Endothelial cell of umbilical vein (primary cell): ENCODE measurements around the gene ABCC5. TPM values are rescaled to one million over a fixed set of nuclear protein-coding genes. Genes with fewer than 3 reads are reported as not detected.
A peak's percentile ranks its signal among the peaks of the same experiment; 100 is the strongest.

Source experiments
- BruUV-seq: library from RNA; stranded (reverse); fragments of 400-500 nt; replicated peaks from 2 replicates; lab custom pipeline; 2021; lab: Mats Ljungman, UMichigan
- CTCF ChIA-PET: fragments of 300-600, 350-600 bp; sonication (Branson Sonifier 250); formaldehyde crosslinking; loops from one replicate; lab custom pipeline; 2021; ENCODE audit warnings: antibody characterized with exemption, inconsistent platforms; lab: Charles Lee
- POLR2A ChIA-PET: fragments of 300-600, 350-600 bp; sonication (Branson Sonifier 250); formaldehyde crosslinking; loops from one replicate; lab custom pipeline; 2021; ENCODE audit warnings: antibody characterized with exemption, inconsistent platforms; lab: Charles Lee
- DNase-seq: peaks from one replicate; pipeline ENCODE4 v3.0.0-alpha.2; 2011; ENCODE audit warnings: low read depth, low spot score
- FAIRE-seq: peaks from 2 replicates; lab custom pipeline; 2011; peaks lifted over from hg19 to GRCh38; lab: Jason Lieb, UNC
- H2AFZ ChIP-seq: 2 replicates; pipeline ENCODE4 v1.6.0; 2012; ENCODE audit warnings: low read depth, low read length, control low read depth, inconsistent platforms
- H3K27ac ChIP-seq: 2 replicates; pipeline ENCODE4 v1.5.1; 2011; ENCODE audit warnings: low read depth, mild to moderate bottlenecking, control low read depth, low read length, moderate library complexity; ENCODE audit not compliant: insufficient read depth
- H3K27me3 ChIP-seq, 2 experiments: 2 replicates each; pipeline versions ENCODE4 v1.6.0 to v1.6.1; 2011; ENCODE audit warnings: low read length in 2 of 2, mixed read lengths in 1 of 2; ENCODE audit not compliant: control insufficient read depth in 2 of 2, insufficient read depth in 2 of 2
- H3K36me3 ChIP-seq, 2 experiments: 2 replicates in 1 of 2; 3 replicates in 1 of 2; pipeline ENCODE4 v1.5.1; 2011; ENCODE audit warnings: low read length in 2 of 2, mild to moderate bottlenecking in 1 of 2, moderate library complexity in 1 of 2; ENCODE audit not compliant: control insufficient read depth in 2 of 2, insufficient read depth in 2 of 2; ENCODE audit errors: extremely low read depth in 1 of 2
- H3K4me1 ChIP-seq: 3 replicates; pipeline ENCODE4 v1.5.1; 2011; ENCODE audit warnings: mild to moderate bottlenecking, low read length; ENCODE audit not compliant: control insufficient read depth, insufficient read depth; ENCODE audit errors: extremely low read depth
- H3K4me2 ChIP-seq: 2 replicates; pipeline ENCODE4 v1.6.1; 2011; ENCODE audit warnings: low read length, control low read depth, mixed read lengths; ENCODE audit not compliant: insufficient read depth
- H3K4me3 ChIP-seq, 3 experiments: fragments of 200-600 bp in 1 of 3; sonication (generic), shearing (Covaris generic) in 1 of 3; replicated peaks in 1 of 3; 2 replicates each; pipeline ENCODE4 v1.5.1; 2011 to 2016; ENCODE audit warnings: control low read depth in 3 of 3, low read length in 3 of 3, mild to moderate bottlenecking in 2 of 3, inconsistent platforms in 1 of 3, low read depth in 1 of 3, moderate library complexity in 1 of 3; ENCODE audit not compliant: insufficient read depth in 1 of 3
- H3K79me2 ChIP-seq: 2 replicates; pipeline ENCODE4 v1.6.0; 2012; ENCODE audit warnings: low read length, inconsistent platforms; ENCODE audit not compliant: control insufficient read depth, insufficient read depth
- H3K9ac ChIP-seq: replicated peaks from 2 replicates; pipeline ENCODE3; 2011; ENCODE audit warnings: low read length, control low read depth; ENCODE audit not compliant: insufficient read depth; ENCODE audit errors: extremely low read depth
- H3K9me1 ChIP-seq: replicated peaks from 3 replicates; pipeline ENCODE4 v1.6.0; 2011; ENCODE audit warnings: mild to moderate bottlenecking, low read length; ENCODE audit not compliant: control insufficient read depth, insufficient read depth; ENCODE audit errors: extremely low read depth
- H3K9me3 ChIP-seq: replicated peaks from 2 replicates; pipeline ENCODE4 v1.5.1; 2012; ENCODE audit warnings: low read length, inconsistent platforms; ENCODE audit not compliant: control insufficient read depth, insufficient read depth
- H4K20me1 ChIP-seq: replicated peaks from 2 replicates; pipeline ENCODE3; 2011; ENCODE audit warnings: mild to moderate bottlenecking, low read length; ENCODE audit not compliant: control insufficient read depth, insufficient read depth; ENCODE audit errors: extremely low read depth
- CTCF ChIP-seq, 2 donors: IDR thresholded peaks; 1 replicate in 1 of 2; 2 replicates in 1 of 2; pipeline ENCODE4 v1.5.1; 2011; ENCODE audit warnings: low read length in 2 of 2, mild to moderate bottlenecking in 2 of 2, moderate library complexity in 2 of 2, control low read depth in 1 of 2, inconsistent platforms in 1 of 2, low read depth in 1 of 2; ENCODE audit not compliant: insufficient read depth in 1 of 2; ENCODE audit errors: extremely low read depth in 1 of 2
- EZH2 ChIP-seq: IDR thresholded peaks from 2 replicates; pipeline ENCODE4 v1.6.1; 2012; ENCODE audit warnings: borderline replicate concordance, low read depth, mild to moderate bottlenecking, moderate library complexity, low read length, inconsistent platforms; ENCODE audit not compliant: severe bottlenecking
- FOS ChIP-seq: IDR thresholded peaks from 2 replicates; pipeline ENCODE4 v1.6.1; 2011; ENCODE audit warnings: mild to moderate bottlenecking, low read length, moderate library complexity, borderline replicate concordance; ENCODE audit not compliant: insufficient read depth
- GATA2 ChIP-seq: IDR thresholded peaks from 2 replicates; pipeline ENCODE4 v1.7.0; 2011; ENCODE audit warnings: low read depth, mild to moderate bottlenecking, moderate library complexity, mixed read lengths, low read length; ENCODE audit not compliant: insufficient read length, insufficient read depth
- JUN ChIP-seq: IDR thresholded peaks from 2 replicates; pipeline ENCODE4 v1.6.1; 2011; ENCODE audit warnings: borderline replicate concordance, low read depth; ENCODE audit not compliant: insufficient read length, insufficient read depth
- MAX ChIP-seq: IDR thresholded peaks from 2 replicates; pipeline ENCODE4 v1.6.1; 2011; ENCODE audit not compliant: insufficient read depth, insufficient read length
- MYC ChIP-seq: IDR thresholded peaks from one replicate; pipeline ENCODE4 v1.6.1; 2011; ENCODE audit warnings: mild to moderate bottlenecking, low read depth, low read length
- POLR2A ChIP-seq: IDR thresholded peaks from 2 replicates; pipeline ENCODE4 v1.6.1; 2012; ENCODE audit warnings: low read depth, mild to moderate bottlenecking, control low read depth, low read length
- POLR2AphosphoS5 ChIP-seq: IDR thresholded peaks from 2 replicates; pipeline ENCODE4 v1.6.1; 2012; ENCODE audit warnings: low read depth, mild to moderate bottlenecking, control low read depth, low read length, moderate library complexity; ENCODE audit not compliant: insufficient read depth
- dilution Hi-C: fragments of 300-500 bp; cut with MboI; formaldehyde crosslinking; loops from one replicate; pipeline ENCODE4 v1.15.0; 2019; ENCODE audit warnings: low sequenced_read_pairs; ENCODE audit not compliant: extremely low pct_ligation_motif_present
- intact Hi-C: fragments of 100-400 bp; cut with micrococcal nuclease; formaldehyde crosslinking; loops from one replicate; pipeline ENCODE4 v1.10.0; 2022
- polyA plus RNA-seq, 4 experiments: library from polyadenylated mRNA; depleted of rRNA in 3 of 4; stranded (reverse) in 3 of 4; unstranded in 1 of 4; fragments of >200 nt; gene quantifications; 2 replicates each; pipeline versions ENCODE4 v1.2.1 to v1.2.3, GENCODE V29; 2011 to 2012; ENCODE audit warnings: missing spikeins in 1 of 4
- total RNA-seq: library from RNA; stranded (reverse); gene quantifications from 2 replicates; pipeline ENCODE4 v1.2.3, GENCODE V29; 2021

The ABCC5 gene
- total and polyA plus RNA-seq, 2 donors (not counting 3 experiments of a cell fraction or from before 2014, with no cell fraction given): 22.5 to 24.6 TPM

- H3K36me3 ChIP-seq: no peaks in the 10 kb centered on the region
- H3K79me2 ChIP-seq: no peaks in the 10 kb centered on the region
- ChIA-PET POLR2A (no interaction called here), CTCF (interaction anchor here (0.5 to 4.8 kb wide), 55 partner anchors 9 to 476 kb away, joined by 3 to 54 read pairs (median 4); partner anchors contain the start of genes ABCC5, ABCF3, EEF1AKMT4 and EIF2B5)
- H3K4me2 ChIP-seq: no peak overlapping the region
- no peak overlapping the region for H3K9ac ChIP-seq
- BruUV-seq: no TSS peak
- dilution Hi-C loops: no loop called here
- no peaks in the 10 kb centered on the region for H3K9me1 ChIP-seq
- peak; percentile 75 to 78 for TF ChIP-seq CTCF (IDR thresholded peaks at IDR 0.05; ENCODE audit: extremely low read depth in 1 of 2, insufficient read depth in 1 of 2, low read depth in 1 of 2, low read length in 2 of 2)
- TF ChIP-seq EZH2: no peak
- FAIRE-seq: peak; percentile 89
- H3K9me3 ChIP-seq: no peaks in the 10 kb centered on the region
- intact Hi-C loops: loop anchor here (1.0 to 2.0 kb wide), 6 partner anchors 122 to 394 kb away; partner anchors contain the start of genes ABCC5, ABCF3 and EIF2B5
- H3K4me3 ChIP-seq: no peak overlapping the region
- no peak overlapping the region for H2AFZ ChIP-seq
- H3K27me3 ChIP-seq: peaks cover 6 to 13% of the 10 kb centered on the region in 2 experiments
- peak; percentile 43 for DNase-seq
- no peaks in the 10 kb centered on the region for H3K4me1 ChIP-seq
- H4K20me1 ChIP-seq: no peaks in the 10 kb centered on the region
- H3K27ac ChIP-seq: no peak overlapping the region
Observed at GRCh38 chr3:183895296-183895695, 122.4 kb downstream of the ABCC5 start.

GRCh38 chr3:183892610-183893214 is 125.0 kb downstream of the ABCC5 start:
- Histone ChIP-seq H2AFZ (no peak overlapping the region), H3K9me1 (no peaks in the 10 kb centered on the region), H3K9ac (no peak overlapping the region), H3K4me3 (no peak overlapping the region), H3K4me2 (no peak overlapping the region), H3K9me3 (no peaks in the 10 kb centered on the region), H3K27me3 (peaks cover 6 to 7% of the 10 kb centered on the region in 2 experiments), H3K79me2 (no peaks in the 10 kb centered on the region), H3K36me3 (no peaks in the 10 kb centered on the region), H4K20me1 (no peaks in the 10 kb centered on the region), H3K4me1 (no peaks in the 10 kb centered on the region), H3K27ac (no peak overlapping the region)
- CTCF ChIA-PET: interaction anchor here (1.1 to 1.5 kb wide), 3 partner anchors 41 to 396 kb away, joined by 3 to 5 read pairs (median 3); no protein-coding TSS in a partner anchor
- FAIRE-seq: no peak
- TF ChIP-seq EZH2 (no peak), JUN (no peak), GATA2 (no peak), FOS (no peak), MYC (no peak), POLR2A (no peak), CTCF (IDR thresholded peaks at IDR 0.05; ENCODE audit: extremely low read depth in 1 of 2, insufficient read depth in 1 of 2, low read depth in 1 of 2, low read length in 2 of 2) (no peak), POLR2AphosphoS5 (no peak), MAX (no peak)
- no TSS peak for BruUV-seq
- DNase-seq: no peak
- intact Hi-C loops (no loop called here), dilution Hi-C loops (no loop called here)
- POLR2A ChIA-PET: no interaction called here
